ENCODE data around the gene HMCN2. TPM values are rescaled to one million over a fixed set of nuclear protein-coding genes. Genes with fewer than 3 reads are reported as not detected.

The HMCN2 gene
- total and polyA plus RNA-seq, 2 of the 4 experiments (the other 2 are of a cell fraction) = 0.02 TPM; not detected in 1

GRCh38 chr9:130414910-130415746, 149.6 kb downstream of the HMCN2 start:
- Histone ChIP-seq H2BK20ac (ENCODE audit: low read depth, low read length) (no peak overlapping the region), H4K8ac (ENCODE audit: low read depth in 2 of 2, low read length in 2 of 2) (no peak overlapping the region), H2BK15ac (ENCODE audit: low read depth, low read length) (no peak overlapping the region), H3K9me3 (ENCODE audit: control insufficient read depth, insufficient read depth, low read length) (no peaks in the 10 kb centered on the region), H3K18ac (ENCODE audit: low read depth, low read length) (no peak overlapping the region), H3K36me3 (ENCODE audit: control insufficient read depth, insufficient read depth, low read length) (no peaks in the 10 kb centered on the region), H2BK120ac (ENCODE audit: low read depth, low read length) (no peak overlapping the region), H3K23ac (ENCODE audit: low read depth, low read length) (no peak overlapping the region), H4K91ac (ENCODE audit: insufficient read depth, low read depth, low read length) (no peak overlapping the region), H4K5ac (ENCODE audit: low read depth, low read length) (no peak overlapping the region), H3K27me3 (ENCODE audit: control insufficient read depth, insufficient read depth, low read length) (peaks cover 8% of the 10 kb centered on the region), H3K27ac (ENCODE audit: insufficient read depth, low read length) (no peak overlapping the region), H3K79me1 (ENCODE audit: low read depth in 1 of 2, low read length in 2 of 2) (no peaks in the 10 kb centered on the region), H2AK9ac (replicated peaks; ENCODE audit: low read depth, low read length, poor library complexity) (no peak overlapping the region), H3K4me3 (ENCODE audit: insufficient read depth, low read depth, low read length) (no peak overlapping the region), H2BK5ac (ENCODE audit: low read depth, low read length, poor library complexity, severe bottlenecking) (no peak overlapping the region), H3K4me1 (ENCODE audit: control insufficient read depth, insufficient read depth, low read length) (peaks cover 7% of the 10 kb centered on the region; the same call in 1 of the 2 replicates), H3K56ac (ENCODE audit: extremely low read depth, insufficient read depth, low read length) (no peak overlapping the region), H2AFZ (replicated peaks; ENCODE audit: low read length, poor library complexity) (peak overlapping the region; percentile 43), H3K9ac (ENCODE audit: low read depth, low read length) (no peak overlapping the region), H3K4me2 (ENCODE audit: low read depth, low read length) (no peak overlapping the region), H2AK5ac (ENCODE audit: low read depth, low read length) (no peak overlapping the region), H4K20me1 (ENCODE audit: insufficient read depth, low read length) (no peaks in the 10 kb centered on the region), H3K9me1 (ENCODE audit: insufficient read depth, low read length) (no peaks in the 10 kb centered on the region), H3K14ac (replicated peaks; ENCODE audit: low read depth, low read length) (no peak overlapping the region), H3K4ac (ENCODE audit: low read depth, low read length) (no peak overlapping the region)
- ATAC-seq (ENCODE audit: low read depth) = no peak
- in situ Hi-C loops (cut with MboI; ENCODE audit: low sequenced_read_pairs) = no loop called here
- TF ChIP-seq CEBPB (IDR thresholded peaks at IDR 0.05; ENCODE audit: low read depth, low read length) (no peak), RCOR1 (IDR thresholded peaks at IDR 0.05; ENCODE audit: insufficient replicate concordance, low read length) (no peak), FOS (IDR thresholded peaks at IDR 0.05; ENCODE audit: low read depth, low read length) (no peak), ELK1 (IDR thresholded peaks at IDR 0.05; ENCODE audit: borderline replicate concordance, low read depth, low read length) (no peak), MAFK (IDR thresholded peaks at IDR 0.05; ENCODE audit: low read depth, low read length) (no peak), MAZ (IDR thresholded peaks at IDR 0.05; ENCODE audit: borderline replicate concordance, low read depth, low read length) (no peak), BHLHE40 (IDR thresholded peaks at IDR 0.05; ENCODE audit: low read depth, low read length) (no peak), NFE2L2 (IDR thresholded peaks at IDR 0.05; ENCODE audit: low read depth, low read length) (no peak), SMC3 (IDR thresholded peaks at IDR 0.05; ENCODE audit: low read depth, low read length) (no peak), POLR2A (IDR thresholded peaks at IDR 0.05; ENCODE audit: low read depth, low read length) (no peak), MXI1 (IDR thresholded peaks at IDR 0.05; ENCODE audit: borderline replicate concordance, low read depth, low read length) (no peak), CHD1 (IDR thresholded peaks at IDR 0.05; ENCODE audit: low read depth, low read length) (no peak), RFX5 (IDR thresholded peaks at IDR 0.05; ENCODE audit: low read depth, low read length) (no peak)
- TF ChIP-seq, protein P1, sequence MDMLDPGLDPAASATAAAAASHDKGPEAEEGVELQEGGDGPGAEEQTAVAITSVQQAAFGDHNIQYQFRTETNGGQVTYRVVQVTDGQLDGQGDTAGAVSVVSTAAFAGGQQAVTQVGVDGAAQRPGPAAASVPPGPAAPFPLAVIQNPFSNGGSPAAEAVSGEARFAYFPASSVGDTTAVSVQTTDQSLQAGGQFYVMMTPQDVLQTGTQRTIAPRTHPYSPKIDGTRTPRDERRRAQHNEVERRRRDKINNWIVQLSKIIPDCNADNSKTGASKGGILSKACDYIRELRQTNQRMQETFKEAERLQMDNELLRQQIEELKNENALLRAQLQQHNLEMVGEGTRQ (IDR thresholded peaks at IDR 0.05; ENCODE audit: low read depth, low read length) = no peak
- TF ChIP-seq, protein P2, sequence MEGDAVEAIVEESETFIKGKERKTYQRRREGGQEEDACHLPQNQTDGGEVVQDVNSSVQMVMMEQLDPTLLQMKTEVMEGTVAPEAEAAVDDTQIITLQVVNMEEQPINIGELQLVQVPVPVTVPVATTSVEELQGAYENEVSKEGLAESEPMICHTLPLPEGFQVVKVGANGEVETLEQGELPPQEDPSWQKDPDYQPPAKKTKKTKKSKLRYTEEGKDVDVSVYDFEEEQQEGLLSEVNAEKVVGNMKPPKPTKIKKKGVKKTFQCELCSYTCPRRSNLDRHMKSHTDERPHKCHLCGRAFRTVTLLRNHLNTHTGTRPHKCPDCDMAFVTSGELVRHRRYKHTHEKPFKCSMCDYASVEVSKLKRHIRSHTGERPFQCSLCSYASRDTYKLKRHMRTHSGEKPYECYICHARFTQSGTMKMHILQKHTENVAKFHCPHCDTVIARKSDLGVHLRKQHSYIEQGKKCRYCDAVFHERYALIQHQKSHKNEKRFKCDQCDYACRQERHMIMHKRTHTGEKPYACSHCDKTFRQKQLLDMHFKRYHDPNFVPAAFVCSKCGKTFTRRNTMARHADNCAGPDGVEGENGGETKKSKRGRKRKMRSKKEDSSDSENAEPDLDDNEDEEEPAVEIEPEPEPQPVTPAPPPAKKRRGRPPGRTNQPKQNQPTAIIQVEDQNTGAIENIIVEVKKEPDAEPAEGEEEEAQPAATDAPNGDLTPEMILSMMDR (conservative IDR thresholded peaks at IDR 0.05; ENCODE audit: low read depth, low read length) = no peak
- ChIA-PET POLR2A (ENCODE audit: unreplicated experiment) (no interaction called here), CTCF (no interaction called here)
- WGBS, 2 experiments (ENCODE audit: extremely low coverage in 2 of 2, insufficient read length in 1 of 2) = 41% methylated on average over 2 of the region's 11 CpGs; no CpG with 5 or more reads in 1 of the 2 experiments
- intact Hi-C loops (cut with micrococcal nuclease) = no loop called here
- dilution Hi-C loops (cut with HindIII; ENCODE audit: low sequenced_read_pairs, unreplicated experiment) = no loop called here
- DNase-seq = no peak
- no TSS peak for BruUV-seq (replicated peaks)
